ENCODE measurements around the gene PRDM12. TPM values are rescaled to one million over a fixed set of nuclear protein-coding genes. Genes with fewer than 3 reads are reported as not detected.

PRDM12 gene
- total RNA-seq, 1 donor from 2014 or later, result not detected

DNA sequence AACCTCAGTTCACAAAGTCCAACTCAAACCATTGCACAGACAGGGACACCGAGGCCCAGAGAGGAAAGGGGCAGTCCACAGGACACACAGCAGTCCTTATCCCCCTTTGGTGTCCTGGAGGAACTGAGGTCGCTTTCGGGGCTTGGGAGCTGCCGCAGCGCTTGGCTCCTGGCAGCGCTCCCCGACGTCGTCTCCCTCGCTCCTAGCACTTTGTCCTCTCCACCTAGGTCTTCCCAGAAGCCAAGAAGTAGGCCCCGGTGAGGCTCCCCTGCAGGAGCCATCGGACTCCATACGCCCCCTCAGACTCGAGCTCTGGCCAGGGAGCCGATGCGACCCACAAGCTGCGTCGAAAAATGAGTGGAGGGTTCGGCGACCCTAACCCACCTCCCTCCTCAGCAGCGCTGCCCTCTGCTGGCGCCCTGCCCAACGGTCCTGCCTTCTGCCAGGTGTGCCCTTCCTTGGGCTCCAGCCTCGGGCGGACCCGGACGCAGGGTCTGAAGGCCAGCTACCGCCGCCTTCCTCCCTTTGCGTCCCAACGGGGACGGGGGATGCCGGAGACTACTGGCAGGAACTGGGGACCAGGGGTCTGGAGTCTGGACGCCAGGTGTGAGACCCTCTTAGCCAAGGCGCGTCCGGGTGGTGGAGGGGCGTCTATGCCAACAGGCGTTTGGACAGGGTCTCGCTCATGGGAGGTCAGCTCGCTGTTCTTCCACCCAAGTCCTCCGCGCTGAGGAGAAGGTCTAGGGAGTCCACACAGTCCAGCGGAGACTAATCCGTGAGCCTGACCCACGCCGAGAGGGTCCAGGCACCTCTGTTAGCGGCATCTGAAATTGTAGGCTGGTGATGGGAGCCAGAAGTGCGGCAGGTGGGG lies 2.1 kb upstream of the PRDM12 start:
- DNase-seq (ENCODE audit: low spot score), result no peak
- intact Hi-C loops (cut with DNase I), result no loop called here

DNA sequence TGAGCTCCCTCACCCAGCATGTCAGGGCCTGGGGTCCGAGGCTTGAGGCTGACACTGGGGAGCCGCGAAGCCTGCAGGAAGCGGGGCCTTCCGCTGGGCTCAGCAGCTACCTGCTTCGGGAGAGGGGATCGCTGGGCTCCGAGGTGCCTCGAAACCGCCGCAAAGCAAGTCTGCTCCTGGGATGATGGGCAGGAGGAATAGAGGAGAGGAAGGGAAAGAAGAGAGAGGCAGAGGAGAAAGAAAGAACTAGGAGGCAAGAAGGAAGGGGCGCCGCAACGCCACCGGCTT lies 1.5 kb upstream of the PRDM12 start:
- intact Hi-C loops (cut with DNase I), result no loop called here
- DNase-seq (ENCODE audit: low spot score), result no peak

DNA sequence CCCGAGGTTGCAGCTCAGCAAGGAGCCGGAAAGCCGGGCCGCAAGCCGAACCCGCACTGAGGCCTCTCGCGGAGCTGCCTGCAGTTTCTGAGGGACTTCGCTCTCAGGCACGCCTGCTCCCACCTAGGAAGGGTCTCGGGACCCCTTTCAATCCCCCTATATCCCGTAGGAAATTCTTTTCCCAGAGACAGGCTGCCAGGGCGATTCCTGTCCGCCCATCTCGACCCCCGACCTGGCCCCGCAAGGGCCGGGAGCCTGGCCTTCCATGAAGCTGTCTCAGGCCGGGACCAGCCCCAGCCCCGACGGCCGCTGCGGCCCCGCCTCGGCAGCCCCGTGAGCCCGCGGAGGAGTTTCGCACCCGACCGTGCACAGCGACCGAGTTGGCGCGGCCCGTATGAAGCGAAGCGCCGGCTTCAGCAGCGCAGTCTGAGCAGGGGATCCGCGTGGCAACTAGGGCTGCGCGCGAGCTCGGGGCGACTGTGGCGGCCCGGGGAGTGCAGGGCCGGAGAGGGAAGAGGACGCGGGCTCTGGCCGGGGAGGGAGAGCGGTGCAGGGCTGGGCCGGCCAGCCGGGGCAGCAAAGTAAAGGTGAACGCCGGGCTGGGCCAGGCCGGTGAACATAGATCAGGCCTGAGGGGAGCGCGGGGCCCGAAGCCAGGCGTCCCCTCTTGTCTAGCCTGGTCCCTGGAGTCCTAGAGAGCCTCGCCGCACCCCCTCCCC lies 977 bp upstream of the PRDM12 start:
- intact Hi-C loops (cut with DNase I), result no loop called here
- DNase-seq (ENCODE audit: low spot score), result no peak

DNA sequence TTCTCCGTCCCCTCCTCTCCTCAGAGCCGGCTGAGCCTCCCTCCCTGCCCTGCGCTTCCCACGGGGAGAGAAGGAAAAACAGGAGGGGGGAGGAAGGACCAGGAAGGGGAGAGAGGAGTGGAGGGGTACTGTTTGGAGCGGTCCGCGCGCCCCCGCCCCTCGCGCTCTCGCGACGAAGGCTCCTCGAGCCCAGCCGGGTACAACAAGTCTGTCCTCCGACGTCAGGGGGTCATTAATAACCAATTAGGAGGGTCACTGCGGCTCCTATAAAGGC lies 480 bp upstream of the PRDM12 start:
- no peak for DNase-seq (ENCODE audit: low spot score)
- intact Hi-C loops (cut with DNase I), result no loop called here

DNA sequence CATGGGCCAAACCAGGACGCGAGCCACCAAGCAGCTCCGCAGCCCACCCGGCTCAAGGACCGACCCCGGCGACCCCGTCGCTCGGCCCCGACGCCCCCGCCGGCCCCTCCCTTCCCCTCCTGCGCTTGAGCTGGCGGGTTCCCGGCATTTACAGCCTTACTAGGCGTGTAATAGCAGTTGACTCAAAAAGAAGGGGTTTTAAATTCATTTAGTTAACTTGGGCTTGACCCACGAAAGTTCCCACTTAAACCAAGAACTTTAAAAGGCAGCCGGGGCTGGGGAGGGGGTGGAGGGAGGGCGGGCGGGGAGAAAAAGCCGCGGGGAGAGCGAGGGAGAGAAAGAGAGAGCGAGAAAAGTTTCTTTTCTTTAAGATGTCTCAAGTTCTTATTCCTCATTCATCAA lies 636 bp downstream of the PRDM12 start:
- intact Hi-C loops (cut with DNase I), result no loop called here
- DNase-seq (ENCODE audit: low spot score), result no peak

DNA sequence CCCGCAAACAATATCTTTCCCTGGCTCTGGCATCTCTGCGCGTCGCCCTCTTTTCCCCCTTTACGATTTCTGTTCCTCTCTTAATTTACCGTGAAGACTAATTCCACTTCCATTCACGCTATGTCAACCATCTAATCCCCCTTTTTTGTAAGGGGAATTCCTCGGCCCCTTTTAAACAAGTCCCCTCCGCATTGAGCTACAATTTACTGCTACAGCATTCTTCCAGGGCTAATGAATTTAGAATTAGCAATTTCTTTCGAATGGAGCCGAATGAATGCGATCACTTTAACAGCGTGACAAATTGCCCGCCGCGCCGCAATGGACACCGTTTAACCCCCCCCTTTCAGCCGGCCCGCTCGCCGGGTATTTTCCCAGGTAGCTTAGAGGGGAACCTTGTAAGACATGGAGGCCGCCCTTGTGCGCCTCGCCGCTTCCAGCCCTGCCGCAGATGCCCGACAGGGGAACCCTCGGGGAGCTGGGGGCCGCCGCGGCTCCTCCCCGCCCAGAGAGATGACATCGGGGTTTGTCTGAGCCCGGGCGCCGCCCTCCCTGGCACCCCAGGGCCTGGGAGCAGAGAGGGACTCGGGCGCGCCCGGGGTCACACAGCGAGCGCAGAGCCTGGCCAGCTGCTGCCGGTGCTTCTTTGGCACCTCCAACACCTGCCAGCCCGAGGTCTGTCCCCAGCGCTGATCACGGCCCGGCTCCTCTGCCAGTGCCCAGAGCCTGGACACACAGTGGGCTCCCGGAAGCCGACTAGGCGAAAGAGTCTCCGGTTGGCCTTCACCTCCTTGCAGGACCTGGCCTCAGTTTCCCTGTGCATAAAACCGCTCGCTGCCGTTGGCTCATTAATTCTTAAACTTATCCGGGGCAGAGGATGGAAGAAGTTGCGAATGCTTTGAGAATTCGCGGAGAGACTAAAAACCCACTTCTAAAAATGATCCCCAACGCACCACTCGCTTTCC lies 1.3 kb downstream of the PRDM12 start:
- DNase-seq (ENCODE audit: low spot score), result no peak

DNA sequence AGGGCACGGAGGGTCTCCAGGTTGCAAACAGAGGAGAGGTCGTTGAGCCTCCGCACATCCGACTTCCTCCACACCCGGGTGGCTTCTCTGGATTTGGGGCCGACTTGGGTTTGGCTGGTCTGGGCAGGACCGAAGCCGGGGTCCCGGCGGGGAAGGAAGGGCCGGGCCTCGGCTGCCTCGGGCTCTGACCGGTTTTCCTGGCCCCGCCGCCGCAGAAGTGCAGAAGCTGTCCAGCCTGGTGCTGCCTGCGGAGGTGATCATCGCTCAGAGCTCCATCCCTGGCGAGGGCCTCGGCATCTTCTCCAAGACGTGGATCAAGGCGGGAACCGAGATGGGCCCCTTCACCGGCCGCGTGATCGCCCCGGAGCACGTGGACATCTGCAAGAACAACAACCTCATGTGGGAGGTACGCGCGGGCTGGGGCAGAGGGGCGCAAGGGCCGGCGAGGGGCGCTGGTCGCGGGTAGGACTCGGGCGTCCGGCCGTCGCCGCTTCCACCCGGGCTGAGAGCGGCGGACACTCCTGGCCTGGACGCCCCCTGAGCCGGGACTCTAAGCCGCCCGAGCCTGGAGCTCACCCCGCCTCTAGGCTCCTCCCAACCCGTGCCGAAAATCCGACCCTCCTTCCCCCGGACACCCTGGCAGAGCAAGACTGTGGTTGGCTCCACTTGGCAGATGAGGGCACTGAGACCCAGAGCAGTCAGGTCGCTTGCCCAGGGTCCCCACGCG lies 2.2 kb downstream of the PRDM12 start:
- no peak for DNase-seq (ENCODE audit: low spot score)
- intact Hi-C loops (cut with DNase I), result no loop called here

More for the DNA sequence above, 1.3 kb downstream of the PRDM12 start:
- intact Hi-C loops (cut with DNase I), result no loop called here

DNA sequence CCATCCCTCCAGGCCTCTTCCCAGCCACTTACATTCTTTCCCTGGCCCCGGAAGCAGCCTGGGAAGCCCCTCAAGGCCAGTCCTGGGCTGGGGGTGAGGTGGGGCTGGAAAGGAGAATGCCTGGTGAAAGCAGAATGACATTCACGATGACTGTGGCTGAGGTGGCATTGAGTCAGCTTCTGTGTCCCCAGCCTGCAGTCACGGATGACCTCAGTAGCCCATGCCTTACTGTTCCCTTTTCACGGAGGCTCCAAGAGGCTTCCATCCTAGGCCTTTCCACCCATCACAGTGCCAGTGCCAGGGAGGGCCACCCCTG lies 2.7 kb downstream of the PRDM12 start:
- intact Hi-C loops (cut with DNase I), result no loop called here
- DNase-seq (ENCODE audit: low spot score), result no peak

DNA sequence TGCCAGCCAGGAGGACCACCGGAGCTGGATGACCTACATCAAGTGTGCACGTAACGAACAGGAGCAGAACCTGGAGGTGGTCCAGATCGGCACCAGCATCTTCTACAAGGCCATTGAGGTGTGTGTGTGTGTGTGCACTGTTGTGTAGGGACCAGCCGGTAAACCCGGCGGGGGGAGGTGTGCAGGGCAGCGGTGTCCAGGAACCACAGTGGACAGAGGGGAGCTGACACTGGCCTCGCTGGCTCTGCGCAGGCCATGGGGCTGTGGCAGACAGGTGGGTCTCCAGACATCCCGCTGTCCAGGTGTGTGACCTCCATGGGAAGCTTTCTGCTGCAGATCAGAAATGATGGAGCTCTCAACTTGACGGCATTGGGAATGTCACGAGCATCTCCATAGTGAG lies 3.8 kb downstream of the PRDM12 start:
- intact Hi-C loops (cut with DNase I), result no loop called here
- DNase-seq (ENCODE audit: low spot score), result no peak

DNA sequence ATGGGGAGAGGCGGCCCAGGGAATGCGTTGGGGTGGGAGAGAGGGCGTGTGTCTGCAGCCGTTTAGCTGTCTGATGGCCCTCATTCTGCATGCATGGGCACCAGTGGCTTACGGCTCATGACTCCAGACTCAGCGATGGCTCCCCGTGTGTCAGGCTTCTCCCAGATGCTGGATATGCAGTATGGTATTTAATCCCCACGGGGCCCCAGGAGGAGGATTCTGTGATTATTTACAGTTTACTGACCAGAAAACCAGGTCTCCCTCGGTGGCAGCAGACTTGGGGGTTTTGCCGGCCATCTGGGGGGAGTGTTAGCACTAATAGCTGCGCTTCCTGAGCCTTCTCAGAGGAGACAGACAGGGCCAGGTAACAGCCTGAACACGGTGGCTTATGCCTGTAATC lies 4.3 kb downstream of the PRDM12 start:
- no peak for DNase-seq (ENCODE audit: low spot score)
- intact Hi-C loops (cut with DNase I), result no loop called here

DNA sequence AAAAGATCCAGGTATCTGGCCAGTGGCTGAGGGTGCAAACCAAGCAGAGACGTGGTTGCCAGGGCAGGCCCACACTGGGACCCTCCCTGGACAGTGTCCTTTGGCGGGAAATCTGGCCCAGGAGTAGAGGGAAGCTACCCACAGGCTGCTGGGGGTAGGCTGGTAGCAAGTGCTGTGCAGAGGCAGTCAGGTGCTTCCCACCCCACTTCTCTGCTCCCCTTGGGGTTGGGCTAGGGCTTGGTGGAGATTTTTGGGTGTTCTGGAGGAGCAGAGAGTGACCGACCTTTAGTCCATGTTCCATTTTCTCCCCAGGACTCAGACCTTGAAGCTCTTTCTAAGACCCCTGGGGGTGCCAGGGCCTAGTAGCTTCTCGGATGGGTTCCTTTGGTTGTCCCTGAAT lies 5.6 kb downstream of the PRDM12 start:
- no peak for DNase-seq (ENCODE audit: low spot score)
- intact Hi-C loops (cut with DNase I), result no loop called here

DNA sequence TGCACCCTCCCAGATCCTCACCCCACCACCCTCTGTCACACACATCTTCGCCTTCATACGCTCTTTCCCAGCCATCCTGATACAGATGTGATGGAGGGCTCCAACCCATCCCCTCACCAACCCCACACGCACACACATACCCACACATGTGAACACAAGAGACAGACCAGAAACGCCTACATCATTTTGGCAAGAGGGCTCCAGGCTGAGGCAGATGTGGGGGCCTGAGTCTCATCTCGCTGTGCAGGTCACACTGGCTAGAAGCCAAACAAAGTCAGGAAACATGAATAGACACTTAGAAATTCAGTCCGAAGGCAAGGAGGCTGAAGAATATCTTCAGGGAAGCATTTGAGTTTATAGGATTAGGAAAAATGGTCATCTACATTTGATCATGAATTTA lies 6.2 kb downstream of the PRDM12 start:
- no peak for DNase-seq (ENCODE audit: low spot score)
- intact Hi-C loops (cut with DNase I), result no loop called here

DNA sequence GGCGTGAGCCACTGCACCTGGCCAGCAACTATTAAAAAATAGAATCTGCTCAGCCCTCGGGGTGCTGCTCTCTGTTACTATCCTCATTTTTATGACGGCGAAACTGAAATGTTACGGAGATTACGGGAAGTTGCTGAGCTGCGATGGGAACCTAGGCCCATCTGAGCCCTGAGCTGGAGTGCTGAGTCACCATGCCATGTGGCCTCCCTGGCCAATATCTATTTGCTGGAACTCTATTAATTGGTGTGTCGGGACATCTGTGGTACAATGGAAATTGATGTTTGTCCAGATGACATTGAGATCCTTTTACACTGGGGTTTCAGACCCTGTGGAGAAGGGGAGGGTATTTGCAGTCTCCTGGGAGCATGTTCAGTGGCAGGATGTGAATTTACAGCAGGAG lies 8.1 kb downstream of the PRDM12 start:
- intact Hi-C loops (cut with DNase I), result no loop called here
- no peak for DNase-seq (ENCODE audit: low spot score)

DNA sequence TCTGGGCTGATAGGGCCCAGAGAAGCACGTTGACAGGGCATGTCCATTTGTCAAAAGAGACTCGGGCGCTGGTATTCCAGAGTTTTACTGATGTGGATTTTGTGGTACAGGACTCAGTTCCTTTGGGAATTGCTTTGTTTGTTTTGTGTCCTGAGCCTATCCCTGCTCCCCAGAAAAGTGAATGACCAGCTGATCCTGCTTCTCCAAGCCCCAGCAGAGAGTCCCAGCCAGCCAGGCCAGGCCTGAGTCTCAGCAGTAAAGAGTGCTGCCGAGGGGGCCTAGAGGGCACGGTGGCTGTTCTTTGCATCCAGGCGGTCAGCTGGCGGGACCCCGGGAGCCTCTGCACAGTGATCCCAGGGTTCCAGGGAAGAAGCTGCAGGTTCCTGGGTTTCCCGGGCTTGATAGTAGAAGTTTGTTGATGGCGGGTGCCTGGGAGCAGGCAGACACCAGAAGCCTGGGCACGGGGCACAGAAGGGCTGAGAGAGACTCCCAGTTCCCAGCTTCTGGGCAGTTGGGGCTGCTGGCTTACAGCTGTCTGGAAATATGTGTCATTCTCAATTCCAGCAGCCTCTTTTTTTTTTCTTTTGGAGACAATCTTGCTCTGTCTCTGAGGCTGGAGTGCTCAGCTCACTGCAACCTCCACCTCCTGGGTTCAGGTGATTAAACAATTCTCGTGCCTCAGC lies 8.7 kb downstream of the PRDM12 start:
- intact Hi-C loops (cut with DNase I), result no loop called here
- no peak for DNase-seq (ENCODE audit: low spot score)

DNA sequence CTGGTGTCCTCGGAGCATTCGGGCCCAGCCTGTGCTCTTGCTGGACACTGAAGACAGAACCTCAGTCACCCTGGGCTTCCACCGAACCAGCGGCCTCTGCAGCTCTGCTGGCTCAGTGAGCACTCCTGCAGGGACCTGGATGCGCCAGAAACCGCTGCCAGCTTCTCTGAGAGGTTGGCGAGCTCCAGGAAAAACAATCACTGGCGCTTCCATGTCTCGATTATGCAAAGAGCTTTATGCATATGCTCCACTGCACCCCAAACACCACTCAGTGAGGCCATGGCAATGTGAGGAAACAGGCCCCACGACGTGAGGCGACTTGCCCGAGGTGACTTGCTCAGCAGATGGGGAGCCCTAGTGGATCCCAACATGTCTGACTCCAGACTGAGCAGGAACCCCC lies 11.0 kb downstream of the PRDM12 start:
- intact Hi-C loops (cut with DNase I), result no loop called here
- no peak for DNase-seq (ENCODE audit: low spot score)

DNA sequence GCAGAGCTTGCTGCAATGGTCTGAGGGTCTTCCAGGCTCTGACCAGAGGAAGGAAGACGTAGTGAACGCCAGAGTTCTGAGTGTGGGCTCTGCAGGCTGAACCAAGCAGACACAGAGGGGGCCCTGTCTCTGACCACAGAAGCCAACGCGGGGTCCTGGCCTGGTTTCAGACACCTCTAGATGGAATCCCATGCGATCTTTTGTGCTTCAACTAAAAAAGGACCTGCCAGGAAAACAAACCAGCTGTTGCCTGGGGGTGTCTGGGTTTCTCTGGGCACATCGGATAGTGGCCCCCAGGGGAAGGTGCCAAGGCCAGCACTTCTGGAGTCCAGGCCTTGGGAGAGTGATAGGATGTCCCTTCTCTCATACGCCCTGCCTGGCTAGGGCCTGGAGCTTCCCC lies 12.9 kb downstream of the PRDM12 start:
- intact Hi-C loops (cut with DNase I), result no loop called here

DNA sequence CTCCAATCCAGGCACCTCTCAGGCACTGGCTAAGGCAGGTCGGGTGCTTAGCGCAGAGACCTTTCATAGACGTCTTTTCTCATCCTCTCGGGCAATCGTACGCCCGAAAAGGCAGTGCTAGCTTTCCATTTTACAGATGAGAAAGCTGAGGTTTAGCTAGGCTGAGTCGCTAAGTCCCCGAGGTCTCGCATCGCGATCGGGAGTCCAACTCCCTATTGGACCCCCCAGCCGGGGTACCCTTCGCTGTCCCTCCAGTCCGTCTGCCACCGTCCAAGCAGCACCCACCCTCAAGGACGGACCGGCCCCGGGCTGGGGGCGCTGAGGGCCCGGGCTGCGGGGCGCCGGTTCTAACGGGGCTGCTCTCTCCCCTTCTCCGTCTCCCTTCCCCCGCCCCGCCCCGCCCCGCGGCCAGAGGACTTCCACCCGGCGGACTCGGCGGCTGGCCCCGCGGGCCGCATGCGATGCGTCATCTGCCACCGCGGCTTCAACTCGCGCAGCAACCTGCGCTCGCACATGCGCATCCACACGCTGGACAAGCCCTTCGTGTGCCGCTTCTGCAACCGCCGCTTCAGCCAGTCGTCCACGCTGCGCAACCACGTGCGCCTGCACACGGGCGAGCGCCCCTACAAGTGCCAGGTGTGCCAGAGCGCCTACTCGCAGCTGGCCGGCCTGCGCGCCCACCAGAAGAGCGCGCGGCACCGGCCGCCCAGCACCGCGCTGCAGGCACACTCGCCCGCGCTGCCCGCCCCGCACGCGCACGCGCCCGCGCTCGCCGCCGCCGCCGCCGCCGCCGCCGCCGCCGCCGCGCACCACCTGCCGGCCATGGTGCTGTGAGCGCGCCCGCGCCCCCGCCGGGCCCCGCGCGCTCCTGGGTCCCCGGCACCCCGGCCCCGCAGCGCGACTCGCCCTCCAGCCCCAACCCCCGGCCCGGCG lies 16.7 kb downstream of the PRDM12 start:
- intact Hi-C loops (cut with DNase I), result loop anchor here (5.0 kb wide), 2 partner anchors 54 to 104 kb away; partner anchors contain the start of gene FUBP3
- peak; percentile 82 for DNase-seq (ENCODE audit: low spot score)

More for the DNA sequence above, 12.9 kb downstream of the PRDM12 start:
- no peak for DNase-seq (ENCODE audit: low spot score)

DNA sequence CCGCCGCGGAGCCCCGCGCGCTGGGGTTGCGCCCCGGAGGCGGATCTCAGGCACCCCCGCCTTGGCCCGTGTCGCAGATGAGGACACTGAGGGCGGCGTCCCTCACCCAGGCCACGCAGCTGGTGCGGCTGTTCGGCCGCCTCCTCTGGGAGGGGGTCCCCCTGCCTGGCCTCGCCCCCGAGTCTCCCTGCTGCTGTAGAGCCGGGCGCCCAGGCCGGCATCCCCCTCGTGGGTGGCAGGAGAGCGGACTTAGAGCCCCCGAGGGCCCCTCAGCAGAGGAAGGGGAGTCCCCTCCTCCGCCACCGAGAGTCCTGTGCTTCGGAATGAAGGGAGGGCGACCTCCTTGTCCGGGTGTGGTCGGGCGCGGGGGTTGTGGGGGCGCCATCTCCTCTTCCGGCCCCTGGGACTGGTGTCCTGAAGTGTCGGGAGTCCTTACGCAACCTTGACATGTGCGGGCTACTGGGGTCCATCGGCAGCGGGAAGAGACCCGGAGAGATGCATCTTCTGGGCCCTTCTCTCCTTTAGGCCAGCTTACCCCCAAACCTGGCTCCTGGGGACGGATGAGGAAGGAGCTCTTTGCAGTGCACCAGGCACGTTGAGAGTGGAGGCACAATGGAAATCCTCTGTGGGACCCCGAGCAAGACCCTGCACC lies 17.5 kb downstream of the PRDM12 start:
- no peak for DNase-seq (ENCODE audit: low spot score)

More for the DNA sequence above, 17.5 kb downstream of the PRDM12 start:
- intact Hi-C loops (cut with DNase I), result loop anchor here (1.0 to 5.0 kb wide), 3 partner anchors 55 to 221 kb away; partner anchors contain the start of gene FUBP3

All from cardiac septum (tissue), 1 donor.